Right renal pelvis (tissue), 4 donors: Measurements from ENCODE around the gene PTPRD. TPM values are rescaled to one million over a fixed set of nuclear protein-coding genes. Genes with fewer than 3 reads are reported as not detected.
A peak's percentile ranks its signal among the peaks of the same experiment; 100 is the strongest.

Source experiments
- DNase-seq, 4 donors: peaks; one replicate each; pipeline ENCODE4 v3.0.0-alpha.2; 2013; ENCODE audit warnings: low read depth in 4 of 4, low spot score in 3 of 4, missing footprints in 1 of 4
- polyA plus RNA-seq, 4 donors: library from polyadenylated mRNA; unstranded; fragments of 120-200 nt; gene quantifications; one replicate each; pipeline ENCODE4 v1.2.1, GENCODE V29; 2013; ENCODE audit not compliant: insufficient read length in 4 of 4

The PTPRD gene
- polyA plus RNA-seq, 4 donors, result 105 to 119 (median 108) TPM

DNA sequence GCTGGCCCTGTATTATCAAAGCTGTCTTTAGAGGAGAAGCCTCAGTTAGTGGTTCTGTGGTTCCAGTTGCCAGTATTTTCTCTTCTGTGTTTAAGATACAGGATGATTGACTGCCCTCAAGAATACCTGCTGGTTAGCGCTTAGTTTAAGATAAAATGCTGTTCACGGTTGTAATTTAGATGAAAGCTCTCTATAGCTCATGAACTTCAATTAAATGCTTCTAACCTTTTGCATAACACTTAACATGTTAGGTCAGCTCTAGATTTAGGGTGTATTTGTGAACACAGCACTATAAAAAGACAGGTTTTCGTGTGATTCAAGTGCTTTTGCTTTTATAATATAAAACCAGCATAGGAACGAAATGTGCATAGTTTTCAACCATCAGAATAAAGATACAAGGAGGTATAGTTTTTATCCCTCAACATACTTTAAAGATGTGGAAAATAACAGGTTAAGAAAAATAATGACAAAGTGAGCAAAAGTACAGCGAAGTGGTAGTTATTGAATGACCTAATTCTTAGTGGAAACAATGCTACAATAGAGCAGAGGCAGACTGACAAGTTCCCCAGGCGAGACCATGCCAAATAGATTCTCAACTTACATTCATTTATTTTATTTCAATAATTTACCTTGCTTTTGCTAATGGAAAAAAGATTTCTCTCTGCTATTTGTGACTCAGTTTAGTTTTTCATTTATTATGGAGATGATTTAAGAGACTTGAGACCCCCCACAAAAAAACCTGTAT, 2210.7 kb downstream of the PTPRD start:
- peak in 1 of 4 donors; percentile 22 for DNase-seq

DNA sequence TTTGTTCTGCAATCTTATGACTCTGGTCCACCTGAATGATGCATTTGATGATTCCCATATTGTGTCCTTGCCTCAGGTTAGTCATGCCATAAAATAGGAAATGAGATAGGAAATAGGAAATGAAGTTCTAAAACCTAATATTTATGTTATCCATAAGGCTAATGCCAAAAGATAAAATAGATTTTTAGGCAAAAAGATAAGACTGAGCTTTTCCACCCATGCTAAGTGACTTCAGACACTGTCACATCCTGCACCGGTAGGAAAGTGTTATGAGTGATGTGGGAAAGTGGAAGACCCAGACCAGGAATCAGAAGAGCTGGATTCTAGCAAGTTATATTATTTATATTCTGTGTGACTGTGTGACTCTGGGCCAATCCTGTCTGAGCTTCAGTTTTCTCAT, 2212.4 kb downstream of the PTPRD start:
- no peak for DNase-seq

DNA sequence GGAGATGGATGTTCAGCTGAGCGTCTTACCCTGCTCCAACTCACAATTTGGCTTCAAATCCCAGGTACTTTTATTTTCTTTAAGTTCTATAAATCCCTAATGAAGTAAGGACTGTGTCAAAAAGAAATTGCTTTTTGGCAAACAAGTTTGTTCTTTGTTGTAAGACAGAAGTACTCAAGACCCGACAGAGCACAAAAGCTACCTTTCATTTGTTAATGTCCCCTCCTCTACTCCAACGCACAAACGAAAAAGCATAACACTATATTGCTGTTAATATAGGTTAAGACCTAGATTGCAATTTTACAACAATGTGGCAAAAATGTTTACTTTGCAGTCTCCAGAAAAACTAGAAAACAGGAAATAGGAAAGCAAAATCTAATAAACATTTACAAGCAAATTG, 2217.8 kb downstream of the PTPRD start:
- DNase-seq, result no peak

DNA sequence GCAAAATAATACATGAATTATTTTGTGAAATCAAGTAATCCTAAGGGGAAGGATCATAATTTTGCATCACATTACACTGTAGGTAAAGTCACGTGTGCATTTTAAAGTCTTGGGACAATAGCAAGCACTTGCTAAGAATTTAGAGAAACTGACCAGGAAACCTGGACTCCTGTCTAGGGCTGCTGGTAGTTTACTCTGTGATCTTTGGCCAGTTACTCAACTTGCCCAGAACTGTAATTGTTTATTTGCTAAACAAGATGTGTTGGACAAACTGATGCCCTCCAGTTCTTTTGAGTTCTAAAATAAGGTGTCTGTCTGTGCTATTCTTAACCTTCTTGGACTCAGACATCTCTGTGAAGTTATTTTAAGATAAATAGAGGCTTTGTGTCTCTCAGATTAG, 2218.5 kb downstream of the PTPRD start:
- no peak for DNase-seq

DNA sequence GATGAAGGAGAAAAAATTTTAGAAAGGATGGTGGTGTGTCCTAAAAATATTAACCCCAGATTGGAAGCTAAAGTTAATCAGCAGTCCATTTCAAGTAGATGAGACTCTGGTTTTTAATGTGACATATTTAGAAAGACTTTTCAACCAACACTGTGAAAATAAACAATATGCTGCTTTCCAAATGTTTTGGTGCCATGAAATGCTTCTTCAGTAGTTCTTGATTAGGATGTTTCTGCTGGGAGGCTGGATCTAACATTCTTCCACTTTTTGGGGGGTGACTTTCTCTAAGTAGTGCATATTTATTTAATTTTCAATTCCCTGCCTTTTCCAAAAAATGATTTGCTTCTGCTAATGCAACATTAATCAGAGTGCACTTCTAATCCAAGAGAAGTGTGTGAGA, 2219.9 kb downstream of the PTPRD start:
- DNase-seq, result no peak

DNA sequence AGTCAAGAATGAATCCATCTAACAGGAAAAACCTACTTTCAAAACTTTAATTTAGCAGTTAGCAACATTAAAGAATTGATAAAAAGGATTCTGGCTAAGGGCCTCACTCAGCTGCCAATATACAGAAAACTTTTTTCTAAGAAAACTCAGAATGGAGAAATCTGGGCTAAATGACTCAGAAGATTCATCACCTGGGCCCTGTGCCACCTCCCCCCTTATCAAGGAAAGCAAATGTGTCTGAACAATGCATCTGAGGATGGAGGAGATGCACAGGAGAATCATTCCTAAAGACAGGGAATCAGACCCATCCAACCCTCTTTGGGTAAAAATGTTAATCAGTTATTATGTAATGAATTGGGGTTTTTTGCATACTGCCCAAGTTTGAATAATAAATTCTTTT, 2221.2 kb downstream of the PTPRD start:
- no peak for DNase-seq

DNA sequence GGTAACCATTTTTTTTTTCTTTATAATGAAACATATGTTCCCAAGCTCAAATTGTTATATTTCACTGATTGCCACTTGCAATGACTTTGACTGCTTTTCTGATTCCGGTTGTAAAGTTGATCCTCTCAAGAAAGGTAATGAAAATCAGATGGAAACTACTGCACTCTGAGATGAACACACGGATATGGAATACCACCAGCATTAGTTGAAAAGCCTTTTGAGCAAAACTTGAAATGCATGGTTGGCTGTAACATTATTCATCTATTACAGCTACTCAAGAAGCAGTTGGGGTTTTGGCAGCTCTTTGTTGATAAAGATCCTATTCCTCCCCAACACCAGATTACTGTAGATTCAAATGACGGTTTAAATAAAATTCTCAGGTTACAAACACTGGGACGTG, 2221.7 kb downstream of the PTPRD start:
- no peak for DNase-seq

DNA sequence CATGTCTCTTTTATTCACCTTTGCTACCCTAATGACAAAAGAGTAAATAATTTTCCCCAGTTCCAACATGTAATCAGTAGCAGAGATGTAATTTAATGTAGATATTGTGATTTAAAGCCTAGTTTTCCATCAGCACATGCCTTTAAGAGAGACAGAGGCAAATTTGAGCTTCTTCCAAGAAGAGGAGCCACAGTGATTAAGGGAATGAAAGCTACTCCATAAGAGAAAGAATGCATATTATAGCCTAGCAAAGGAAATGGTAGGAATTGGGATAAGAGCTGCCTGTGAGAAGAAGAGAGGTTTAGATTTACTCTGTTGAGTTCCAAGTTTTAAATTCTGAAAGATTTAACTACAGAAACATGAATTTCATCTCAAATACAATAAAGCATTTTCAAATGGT, 2222.2 kb downstream of the PTPRD start:
- DNase-seq, result no peak

DNA sequence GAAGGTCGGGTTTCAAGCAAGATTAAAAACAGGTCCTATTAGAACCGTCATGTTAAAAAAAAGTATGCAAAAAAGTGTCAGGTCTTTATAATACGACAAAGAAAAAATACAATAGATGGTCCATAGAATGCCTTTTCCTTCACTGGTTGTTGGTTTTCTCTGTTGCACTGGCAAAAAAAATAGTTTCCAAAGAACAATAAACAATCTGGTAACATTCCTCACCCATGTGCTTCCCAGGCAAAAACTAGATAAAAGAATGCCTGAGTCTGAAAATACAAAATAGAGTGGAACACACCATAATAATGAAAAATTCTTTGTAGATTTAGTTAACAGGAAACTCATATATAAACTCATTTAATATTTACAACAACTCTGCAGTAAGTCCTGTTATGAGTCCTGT, 2223.3 kb downstream of the PTPRD start:
- no peak for DNase-seq

DNA sequence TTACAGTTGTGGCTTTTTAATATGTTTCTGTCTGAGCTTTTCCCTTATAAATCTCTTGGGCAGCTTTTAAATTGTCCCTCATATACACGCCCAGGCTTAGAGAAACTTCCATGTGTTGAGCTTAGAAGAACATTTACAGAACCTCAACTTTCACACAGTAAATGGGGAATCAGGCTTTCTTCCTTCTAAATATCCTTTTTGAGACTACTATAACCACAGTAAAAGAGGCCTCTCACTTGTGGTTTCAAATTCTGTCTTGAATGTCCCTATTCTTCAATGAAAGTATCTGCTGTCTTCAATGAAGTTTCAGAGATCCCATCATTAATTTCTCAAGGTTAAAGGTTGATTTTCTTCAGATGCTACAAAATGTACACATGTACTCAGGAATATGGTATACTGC, 2224.7 kb downstream of the PTPRD start:
- no peak for DNase-seq

DNA sequence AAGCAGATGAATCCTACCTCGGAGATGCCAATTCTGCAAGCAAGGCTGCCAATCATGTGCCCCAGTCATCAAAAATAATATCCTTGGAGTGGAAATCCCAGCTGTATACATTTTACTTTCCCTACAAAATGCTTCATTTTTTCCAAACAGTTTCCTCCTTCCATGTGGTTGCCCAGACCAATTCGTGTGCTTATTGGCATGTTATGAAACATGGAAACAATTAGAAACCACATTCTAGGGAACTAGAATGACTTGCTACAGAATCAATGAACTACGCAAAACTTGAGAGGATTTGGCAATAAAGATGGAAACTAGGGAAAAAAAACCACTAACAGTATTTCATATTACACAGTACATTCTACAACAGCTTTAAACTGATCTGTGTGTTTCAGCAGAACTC, 2228.7 kb downstream of the PTPRD start:
- no peak for DNase-seq

DNA sequence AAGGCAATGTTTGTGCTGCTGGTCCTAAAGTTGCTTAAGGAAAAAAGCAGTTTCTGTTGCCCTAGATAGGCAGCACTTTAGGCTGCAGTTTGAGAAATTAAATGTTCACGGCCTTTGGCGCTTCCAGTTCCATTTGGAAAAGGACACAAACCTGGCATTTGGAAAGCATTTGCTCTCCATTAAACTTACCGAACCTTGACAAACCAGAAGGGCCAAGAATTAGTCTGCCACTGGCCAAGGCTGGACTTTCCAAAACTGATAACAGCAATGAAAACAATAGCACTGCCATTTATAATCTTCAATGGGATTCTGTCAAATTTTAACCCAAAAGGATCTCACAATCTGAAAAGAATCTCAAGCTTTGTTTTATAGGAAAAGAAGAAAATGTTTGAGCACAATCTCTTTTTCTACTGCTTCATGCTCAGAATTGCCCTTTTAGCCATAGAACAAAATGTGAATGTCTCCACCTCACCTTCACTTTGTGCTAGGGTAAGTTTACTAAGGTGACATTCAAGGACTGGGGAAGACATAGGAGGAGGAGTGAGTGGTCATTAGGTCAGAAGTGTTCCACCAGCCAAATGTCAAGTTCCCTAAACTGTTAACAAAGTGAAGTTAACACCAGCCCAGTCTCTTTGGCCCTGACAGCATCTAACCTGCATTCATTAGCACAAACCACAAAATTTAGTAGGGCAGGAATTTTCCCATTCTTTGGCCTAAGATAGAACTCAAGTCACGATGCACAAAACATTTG, 2229.8 kb downstream of the PTPRD start:
- DNase-seq, result no peak

DNA sequence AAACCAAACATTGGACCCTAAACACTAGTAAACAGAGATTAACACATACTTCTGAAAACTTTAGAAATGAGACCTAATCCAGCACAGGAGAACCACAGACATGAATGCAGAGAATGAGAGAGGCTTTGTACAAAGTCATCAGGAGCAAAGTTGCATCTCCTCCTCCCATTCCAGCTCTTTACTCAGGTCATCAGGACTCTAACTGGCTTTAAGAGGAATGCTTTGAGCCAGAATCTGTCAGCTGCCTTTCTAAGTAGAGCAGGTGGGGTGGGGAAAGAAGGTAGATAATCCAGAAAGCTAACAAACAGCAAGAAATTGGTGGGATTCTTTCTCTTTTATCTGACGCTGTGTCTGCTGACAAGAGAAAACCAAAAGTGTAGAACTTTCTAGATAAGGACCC, 2230.5 kb downstream of the PTPRD start:
- DNase-seq, result no peak

DNA sequence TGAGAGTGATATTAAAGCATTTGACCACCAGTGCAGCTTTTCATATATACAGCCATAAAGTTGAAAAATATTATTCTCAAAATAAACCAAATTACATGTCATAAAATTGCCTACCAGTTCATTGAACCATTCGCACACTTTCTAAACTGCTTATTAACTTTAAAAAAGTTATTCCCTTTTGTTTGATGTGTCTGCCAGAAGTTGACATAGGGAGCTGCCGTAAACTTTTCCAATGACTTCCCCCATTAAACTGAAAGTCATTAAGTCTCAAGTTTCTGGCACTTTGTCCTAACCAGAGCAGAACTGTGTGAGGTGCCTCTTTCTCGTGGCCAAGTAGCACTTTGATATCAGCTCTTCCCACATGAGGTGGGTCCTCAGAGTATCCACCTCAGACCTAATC, 2231.2 kb downstream of the PTPRD start:
- DNase-seq, result no peak

DNA sequence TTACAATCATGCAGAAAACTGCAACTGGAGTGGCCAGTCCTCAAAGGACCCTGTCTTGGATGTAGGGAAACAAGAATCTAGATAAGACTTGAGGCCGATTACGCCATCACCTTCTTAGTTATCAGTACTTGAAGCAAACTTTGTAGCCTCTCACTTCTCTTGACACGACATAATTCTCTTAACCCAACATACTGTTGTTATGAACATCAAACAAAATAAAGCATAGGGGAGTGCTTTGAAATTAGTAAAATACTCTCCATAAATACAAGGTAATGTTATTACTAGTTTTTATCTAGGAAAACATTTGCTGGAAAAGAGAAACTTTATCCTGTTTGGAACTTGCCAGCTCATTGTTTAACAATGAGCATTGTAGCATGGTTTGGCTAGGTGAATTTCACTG, 2238.3 kb downstream of the PTPRD start:
- DNase-seq, result no peak

DNA sequence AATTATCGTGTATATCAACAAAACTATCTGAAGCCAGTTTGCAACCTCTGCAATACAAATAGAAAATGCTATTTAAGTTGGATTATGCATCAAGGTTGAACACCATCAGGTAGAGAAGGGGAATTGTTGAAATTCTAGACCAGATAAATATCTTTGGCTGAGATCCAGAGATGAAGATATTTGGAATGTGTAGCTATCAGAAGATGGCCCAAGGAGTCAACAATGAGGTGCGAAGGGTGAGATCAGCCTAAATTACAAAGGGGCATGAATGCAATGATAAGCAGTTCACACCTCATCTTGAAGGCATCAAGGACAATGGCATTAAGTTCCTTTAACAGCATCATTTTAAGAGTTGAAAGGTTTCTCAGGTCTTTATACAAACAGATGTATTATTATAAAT, 2241.1 kb downstream of the PTPRD start:
- no peak for DNase-seq

DNA sequence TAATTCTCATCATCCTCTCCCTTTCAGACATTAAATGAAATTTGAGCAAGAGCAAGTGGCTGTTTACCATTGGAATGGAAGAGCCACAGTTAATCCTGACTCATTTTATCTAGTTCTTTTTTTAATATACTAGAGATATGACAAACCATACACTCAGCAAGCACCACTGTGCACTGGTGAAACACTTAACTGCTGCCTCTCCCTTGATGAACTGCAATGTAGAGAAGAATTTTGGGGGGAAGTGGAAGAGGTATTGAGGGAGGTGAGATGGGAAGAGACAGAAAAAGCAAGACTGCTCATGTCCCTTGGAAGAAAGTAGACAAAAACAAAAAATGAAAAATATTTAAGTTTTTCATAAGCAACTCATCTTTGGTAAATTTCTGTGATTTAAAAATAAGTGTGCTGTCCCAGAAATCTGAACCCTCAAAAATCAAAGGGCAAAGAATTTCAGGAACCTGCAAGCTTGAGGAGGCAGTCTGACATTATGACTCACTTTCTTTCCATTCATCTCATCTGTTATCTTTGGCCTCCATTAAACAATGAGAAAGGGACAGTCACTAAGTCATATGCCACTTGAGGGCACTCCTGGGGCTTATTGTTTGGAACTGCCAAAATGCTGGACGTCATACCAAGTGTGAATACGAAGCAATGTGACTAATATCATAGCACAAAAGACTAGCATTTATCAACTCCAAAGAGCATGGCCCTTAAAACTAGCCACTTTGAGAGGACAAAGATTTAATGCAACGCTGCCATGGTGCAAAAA, 2246.5 kb downstream of the PTPRD start:
- DNase-seq, result no peak

DNA sequence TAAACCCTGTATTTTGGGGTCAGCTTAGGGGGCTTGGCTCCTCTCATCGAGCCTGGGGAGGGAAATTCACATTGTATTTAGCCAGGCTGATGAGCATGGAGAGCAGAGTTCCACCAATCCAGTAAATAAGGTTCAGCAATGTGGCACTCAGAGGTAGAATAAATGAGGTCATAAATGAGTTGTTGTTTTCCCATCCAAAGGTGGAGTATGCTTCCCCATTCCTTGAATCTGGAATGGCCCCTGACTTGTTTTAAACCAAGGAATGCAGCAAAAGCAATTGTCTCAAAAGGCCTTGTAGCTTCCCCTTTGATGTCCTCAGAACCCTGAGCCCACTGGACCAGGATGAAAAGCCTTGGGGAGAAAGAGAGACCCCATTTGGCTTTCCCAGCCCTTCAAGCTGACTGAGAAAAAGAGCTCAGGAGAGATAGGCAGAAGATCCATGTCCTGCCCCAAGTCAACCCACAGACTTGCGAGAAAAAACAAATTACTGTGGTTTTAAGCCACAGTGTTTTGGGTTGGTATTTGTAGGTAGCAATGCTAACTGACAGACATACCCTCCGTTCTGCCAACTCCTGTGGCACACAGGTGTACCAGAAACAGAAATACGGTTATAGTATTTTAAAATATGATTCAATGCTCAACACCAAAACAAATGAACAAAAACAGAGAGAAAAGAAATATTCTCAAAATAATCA, 2247.2 kb downstream of the PTPRD start:
- DNase-seq, result no peak

DNA sequence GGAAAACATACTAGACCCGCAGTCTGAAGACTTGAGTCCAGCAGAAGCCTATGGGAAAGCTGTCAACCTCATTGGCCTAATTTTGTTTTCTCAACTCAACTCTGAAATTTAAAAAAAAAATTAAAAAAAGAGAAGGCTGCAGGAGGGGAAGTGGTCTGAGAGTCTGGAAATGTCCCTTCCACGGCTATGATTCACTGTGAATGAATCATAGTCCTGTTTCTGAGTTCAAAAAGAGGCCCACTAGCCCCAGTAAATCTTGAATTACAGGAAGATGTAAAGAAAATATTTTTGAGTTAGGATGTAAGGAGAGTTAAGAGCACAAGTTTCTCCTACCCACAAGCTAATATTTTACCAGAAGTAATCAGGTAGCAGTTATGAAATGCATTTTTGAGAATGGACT, 2247.8 kb downstream of the PTPRD start:
- no peak for DNase-seq

DNA sequence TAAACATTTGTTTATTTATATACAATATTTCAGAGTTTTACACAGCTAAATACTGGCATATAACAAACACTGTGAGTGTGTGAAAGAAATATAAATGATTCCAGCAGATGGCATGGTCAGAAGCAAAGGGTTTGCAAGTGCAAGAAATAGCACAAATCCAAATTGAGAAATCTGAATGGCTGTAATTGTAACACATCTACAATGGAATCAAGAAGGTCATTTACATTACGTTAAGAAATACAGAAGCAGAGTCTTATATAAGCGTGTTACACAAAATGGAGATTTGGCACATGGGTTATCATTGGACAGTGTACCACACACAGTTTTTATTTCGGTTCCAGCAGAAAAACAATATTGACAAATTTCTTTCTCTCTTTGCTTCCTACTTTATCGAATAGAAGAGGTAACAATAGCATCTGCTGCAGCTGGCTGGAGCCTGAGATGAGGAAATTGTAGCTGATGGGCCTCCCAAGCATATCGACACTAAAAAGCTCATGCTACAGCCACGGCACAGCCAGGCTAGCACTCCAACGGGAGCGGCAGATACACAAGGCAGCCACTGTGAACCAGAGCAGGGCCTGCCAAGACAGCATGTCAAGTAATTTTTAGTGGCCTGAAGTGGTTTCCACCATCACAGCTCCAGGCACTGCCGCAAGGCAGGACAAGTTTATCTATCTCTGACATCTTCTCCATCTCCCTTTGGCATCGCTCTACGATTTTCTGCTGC, 2248.6 kb downstream of the PTPRD start:
- no peak for DNase-seq
